ENCODE data around the gene TM2D1.

DNA sequence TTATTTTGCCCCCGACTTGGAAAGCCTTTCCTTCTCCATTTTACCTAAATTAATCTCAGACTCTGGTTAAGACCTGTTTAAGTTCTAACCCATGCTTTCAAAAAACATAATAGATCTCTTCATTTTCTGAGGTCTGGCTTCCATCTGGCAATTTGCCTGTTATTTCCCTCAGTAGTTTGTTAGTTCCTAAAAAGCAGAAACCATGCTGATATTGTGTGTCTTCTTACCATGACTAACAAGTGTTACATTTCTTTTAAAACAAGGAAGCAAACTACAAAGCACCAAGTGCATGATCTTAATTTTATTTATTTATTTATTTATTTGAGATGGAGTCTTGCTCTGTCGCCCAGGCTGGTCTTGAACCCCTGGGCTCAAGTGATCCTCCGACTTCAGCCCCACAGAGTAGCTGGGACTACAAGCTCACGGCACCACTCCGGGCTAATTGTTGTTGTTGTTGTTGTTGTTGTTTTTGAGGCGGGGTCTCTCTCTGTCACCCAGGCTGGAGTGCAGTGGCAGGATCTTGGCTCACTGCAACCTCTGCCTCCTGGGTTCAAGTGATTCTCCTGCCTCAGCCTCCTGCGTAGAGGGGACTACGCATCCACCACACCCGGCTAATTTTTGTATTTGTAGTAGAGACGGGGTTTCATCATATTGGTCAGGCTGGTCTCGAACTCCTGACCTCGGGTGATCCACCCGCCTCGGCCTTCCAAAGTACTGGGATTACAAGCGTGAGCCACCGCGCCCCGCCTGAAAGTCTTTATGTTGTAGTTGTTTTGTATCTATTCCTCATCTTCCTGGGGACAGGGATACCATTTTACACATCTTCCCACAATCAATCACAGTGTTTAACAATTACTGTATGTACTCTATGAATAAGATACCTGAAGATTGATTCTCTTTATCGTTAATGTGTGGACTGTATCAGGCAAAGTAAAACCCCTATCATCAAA, 16.1 kb upstream of the TM2D1 start:
- TF ChIP-seq POLR2A (IDR thresholded peaks at IDR 0.05), result no peak
- TF ChIP-seq, protein P1, sequence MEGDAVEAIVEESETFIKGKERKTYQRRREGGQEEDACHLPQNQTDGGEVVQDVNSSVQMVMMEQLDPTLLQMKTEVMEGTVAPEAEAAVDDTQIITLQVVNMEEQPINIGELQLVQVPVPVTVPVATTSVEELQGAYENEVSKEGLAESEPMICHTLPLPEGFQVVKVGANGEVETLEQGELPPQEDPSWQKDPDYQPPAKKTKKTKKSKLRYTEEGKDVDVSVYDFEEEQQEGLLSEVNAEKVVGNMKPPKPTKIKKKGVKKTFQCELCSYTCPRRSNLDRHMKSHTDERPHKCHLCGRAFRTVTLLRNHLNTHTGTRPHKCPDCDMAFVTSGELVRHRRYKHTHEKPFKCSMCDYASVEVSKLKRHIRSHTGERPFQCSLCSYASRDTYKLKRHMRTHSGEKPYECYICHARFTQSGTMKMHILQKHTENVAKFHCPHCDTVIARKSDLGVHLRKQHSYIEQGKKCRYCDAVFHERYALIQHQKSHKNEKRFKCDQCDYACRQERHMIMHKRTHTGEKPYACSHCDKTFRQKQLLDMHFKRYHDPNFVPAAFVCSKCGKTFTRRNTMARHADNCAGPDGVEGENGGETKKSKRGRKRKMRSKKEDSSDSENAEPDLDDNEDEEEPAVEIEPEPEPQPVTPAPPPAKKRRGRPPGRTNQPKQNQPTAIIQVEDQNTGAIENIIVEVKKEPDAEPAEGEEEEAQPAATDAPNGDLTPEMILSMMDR (IDR thresholded peaks at IDR 0.05), result no peak
